ENCODE results near the gene PRELID3B. TPM values are rescaled to one million over a fixed set of nuclear protein-coding genes. Genes with fewer than 3 reads are reported as not detected.
A peak's percentile ranks its signal among the peaks of the same experiment; 100 is the strongest.

Gene PRELID3B
- total RNA-seq, 2 donors from 2014 or later = 24.1 to 34.1 TPM

DNA sequence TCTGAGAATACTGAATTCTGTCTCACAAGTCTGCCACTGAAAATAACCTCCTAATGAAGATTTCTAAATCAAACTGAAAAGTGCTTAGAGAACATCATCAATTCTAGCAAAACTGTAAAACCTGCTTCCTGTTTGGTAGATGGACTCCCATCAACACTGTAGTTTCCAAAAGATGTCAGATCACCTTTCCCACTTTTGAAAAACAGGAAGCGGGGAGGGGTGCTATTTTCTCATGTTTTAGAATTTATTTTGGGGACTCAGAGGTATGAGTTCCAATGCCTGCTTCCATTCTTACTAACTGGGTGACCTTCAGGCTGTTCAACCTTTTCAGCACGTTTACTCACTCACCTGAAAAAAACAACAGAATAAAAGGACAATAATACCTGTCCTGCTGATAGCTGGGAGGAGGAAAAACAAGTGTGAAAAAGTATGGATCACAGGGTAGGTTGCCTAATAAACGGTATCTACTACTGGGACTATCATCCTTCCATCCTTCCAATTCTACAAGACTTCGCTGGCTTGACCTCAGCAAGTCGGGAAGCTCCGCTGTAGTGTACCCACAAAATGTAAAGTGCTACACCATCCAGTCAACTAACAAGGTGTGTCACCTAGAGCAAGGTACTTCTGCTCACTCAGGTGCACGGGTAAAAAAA lies 11.5 kb downstream of the PRELID3B start:
- intact Hi-C loops (cut with DNase I) = no loop called here
- DNase-seq (ENCODE audit: low spot score) = no peak

DNA sequence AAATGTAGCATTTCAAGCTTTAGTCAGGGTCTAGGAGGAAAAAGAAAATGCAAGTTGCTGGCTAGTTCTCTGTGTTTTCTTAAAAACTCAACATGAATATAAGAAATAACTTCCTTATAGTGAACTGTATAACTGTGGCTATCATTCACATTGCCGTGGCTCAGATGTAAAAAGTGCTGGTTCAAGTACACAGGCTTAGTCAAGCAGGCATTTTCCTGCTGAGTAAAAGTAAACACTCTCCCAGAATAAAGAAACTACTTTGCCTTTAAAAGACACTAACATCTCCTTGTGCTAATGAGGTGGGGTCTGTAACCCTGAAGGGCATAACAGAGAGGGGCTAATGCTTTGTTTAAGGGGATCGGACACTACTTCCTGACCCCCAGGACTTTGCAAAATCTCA lies 13.8 kb downstream of the PRELID3B start:
- intact Hi-C loops (cut with DNase I) = no loop called here

DNA sequence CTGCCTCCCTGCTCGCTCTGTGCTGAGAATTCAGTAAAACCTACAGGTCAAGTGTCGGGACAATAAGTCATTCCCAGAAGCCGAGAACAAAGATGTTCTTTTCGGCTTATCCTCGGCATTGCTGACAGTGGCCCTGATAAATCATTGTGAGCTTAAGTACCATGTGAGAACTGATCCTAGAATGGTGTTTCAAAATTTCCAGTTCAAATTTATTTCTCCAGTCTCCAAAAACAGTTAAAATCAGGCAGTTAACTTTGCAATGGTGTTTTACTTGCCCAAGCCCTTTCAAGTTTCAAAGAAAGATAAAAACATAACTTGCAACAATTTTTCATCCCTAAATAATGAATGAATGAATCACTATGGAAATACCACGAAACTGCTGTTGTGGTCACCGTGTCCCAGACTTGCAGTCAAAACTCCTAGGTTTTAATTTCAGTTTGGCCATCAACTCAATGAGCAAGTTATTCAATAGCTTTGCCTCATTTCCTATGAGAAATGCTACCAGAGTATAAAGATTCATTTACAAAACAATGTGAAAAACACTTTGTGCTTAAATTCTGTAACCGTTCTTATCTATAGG lies 14.8 kb downstream of the PRELID3B start:
- intact Hi-C loops (cut with DNase I) = no loop called here
- DNase-seq (ENCODE audit: low spot score) = no peak

More for the DNA sequence above, 13.8 kb downstream of the PRELID3B start:
- no peak for DNase-seq (ENCODE audit: low spot score)

DNA sequence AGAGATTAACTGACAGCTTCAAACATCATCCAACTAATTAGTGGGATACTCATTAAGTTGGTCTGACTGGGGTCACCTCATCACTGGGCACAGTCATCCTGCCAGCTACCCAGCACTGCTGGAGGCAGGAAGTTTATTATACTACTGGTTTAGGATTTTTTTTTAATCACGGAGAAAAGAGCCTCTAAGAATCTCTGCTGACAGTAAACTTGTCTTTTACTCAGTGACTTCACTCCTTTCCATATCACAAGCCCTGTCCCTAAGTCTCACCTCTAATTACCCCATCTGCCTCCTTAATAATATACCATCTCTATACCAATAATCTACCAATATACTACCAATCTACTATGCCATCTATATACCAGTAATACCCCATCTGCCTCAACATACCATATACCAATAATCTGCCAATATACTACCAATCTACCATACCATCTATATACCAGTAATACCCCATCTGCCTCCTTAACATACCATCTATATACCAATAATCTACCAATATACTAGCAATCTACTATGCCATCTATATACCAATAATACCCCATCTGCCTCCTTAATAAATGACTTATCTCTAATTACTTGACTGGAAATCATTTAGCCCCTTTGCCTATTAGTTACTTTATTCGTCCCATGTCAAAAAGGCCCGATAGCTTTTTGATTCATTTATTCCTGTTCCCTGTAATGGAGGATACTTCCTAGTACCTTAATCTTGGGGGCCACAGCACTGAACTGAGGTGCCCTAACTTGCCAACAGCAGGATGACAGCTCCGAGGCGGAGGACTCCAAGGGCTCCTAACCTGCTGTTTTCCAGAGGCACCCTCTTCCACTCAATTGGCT lies 15.5 kb downstream of the PRELID3B start:
- intact Hi-C loops (cut with DNase I) = no loop called here
- no peak for DNase-seq (ENCODE audit: low spot score)

GRCh38 chr20:59025511-59025910 lies 17.1 kb downstream of the PRELID3B start:
- no peak for DNase-seq (ENCODE audit: low spot score)
- intact Hi-C loops (cut with DNase I) = no loop called here

GRCh38 chr20:59025086-59025485 lies 17.5 kb downstream of the PRELID3B start:
- no peak for DNase-seq (ENCODE audit: low spot score)
- intact Hi-C loops (cut with DNase I) = no loop called here

DNA sequence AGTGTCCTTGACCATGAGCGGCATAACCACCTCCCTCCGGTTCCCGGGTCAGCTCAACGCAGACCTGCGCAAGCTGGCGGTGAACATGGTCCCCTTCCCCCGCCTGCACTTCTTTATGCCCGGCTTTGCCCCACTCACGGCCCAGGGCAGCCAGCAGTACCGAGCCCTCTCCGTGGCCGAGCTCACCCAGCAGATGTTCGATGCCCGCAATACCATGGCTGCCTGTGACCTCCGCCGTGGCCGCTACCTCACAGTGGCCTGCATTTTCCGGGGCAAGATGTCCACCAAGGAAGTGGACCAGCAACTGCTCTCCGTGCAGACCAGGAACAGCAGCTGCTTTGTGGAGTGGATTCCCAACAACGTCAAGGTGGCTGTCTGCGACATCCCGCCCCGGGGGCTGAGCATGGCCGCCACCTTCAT lies 18.5 kb downstream of the PRELID3B start:
- intact Hi-C loops (cut with DNase I) = no loop called here
- peak; percentile 73 for DNase-seq (ENCODE audit: low spot score)

GRCh38 chr20:59023616-59024015 lies 19.0 kb downstream of the PRELID3B start:
- intact Hi-C loops (cut with DNase I) = no loop called here
- DNase-seq (ENCODE audit: low spot score) = no peak

DNA sequence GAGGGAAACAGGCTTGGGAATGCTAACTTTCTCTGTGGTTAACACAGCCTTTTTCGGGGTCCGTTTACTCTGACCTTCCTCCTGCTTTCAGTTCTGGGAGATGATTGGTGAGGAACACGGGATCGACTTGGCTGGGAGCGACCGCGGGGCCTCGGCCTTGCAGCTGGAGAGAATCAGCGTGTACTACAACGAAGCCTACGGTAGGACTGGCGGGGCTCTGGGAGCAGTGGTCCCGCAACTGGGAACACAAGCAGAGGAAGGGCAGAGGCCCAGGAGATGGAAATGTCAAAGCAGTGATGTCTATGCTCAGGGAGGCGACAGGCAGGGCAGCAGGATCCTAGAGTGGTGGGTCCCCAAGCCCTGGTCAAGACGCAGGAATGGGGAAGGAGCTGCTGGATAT lies 19.8 kb downstream of the PRELID3B start:
- peak; percentile 54 for DNase-seq (ENCODE audit: low spot score)
- intact Hi-C loops (cut with DNase I) = no loop called here

- DNase-seq (ENCODE audit: low spot score) = no peak
- intact Hi-C loops (cut with DNase I) = no loop called here
These were observed 21.5 kb downstream of the PRELID3B start for GRCh38 chr20:59020938-59021551.

DNA sequence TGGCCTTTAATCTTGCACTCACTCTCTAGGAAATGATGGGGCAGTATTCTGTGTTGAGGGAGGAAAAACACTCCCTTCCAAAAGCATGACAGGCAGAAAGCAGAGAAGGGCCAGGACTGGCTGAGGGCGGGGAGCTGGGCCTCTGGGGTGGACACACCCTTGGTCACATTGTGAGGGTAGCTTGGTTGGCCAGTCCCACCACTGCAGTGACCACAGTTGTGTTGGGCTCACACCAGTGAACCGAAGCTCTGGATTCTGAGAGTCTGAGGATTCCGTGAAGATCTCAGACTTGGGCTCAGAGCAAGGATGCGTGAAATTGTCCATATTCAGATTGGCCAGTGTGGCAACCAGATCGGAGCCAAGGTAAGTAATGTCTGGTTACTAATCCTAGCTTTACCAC lies 23.4 kb downstream of the PRELID3B start, which contains the start of gene TUBB1:
TUBB1 (plus strand) TSS at position 213 of the 400 bp plus-strand sequence; CDS start at position 307, 94 bp downstream.
- no peak for DNase-seq (ENCODE audit: low spot score)
- intact Hi-C loops (cut with DNase I) = no loop called here

GRCh38 chr20:59018817-59019216 lies 23.8 kb downstream of the PRELID3B start:
- DNase-seq (ENCODE audit: low spot score) = peak; percentile 62
- intact Hi-C loops (cut with DNase I) = no loop called here

DNA sequence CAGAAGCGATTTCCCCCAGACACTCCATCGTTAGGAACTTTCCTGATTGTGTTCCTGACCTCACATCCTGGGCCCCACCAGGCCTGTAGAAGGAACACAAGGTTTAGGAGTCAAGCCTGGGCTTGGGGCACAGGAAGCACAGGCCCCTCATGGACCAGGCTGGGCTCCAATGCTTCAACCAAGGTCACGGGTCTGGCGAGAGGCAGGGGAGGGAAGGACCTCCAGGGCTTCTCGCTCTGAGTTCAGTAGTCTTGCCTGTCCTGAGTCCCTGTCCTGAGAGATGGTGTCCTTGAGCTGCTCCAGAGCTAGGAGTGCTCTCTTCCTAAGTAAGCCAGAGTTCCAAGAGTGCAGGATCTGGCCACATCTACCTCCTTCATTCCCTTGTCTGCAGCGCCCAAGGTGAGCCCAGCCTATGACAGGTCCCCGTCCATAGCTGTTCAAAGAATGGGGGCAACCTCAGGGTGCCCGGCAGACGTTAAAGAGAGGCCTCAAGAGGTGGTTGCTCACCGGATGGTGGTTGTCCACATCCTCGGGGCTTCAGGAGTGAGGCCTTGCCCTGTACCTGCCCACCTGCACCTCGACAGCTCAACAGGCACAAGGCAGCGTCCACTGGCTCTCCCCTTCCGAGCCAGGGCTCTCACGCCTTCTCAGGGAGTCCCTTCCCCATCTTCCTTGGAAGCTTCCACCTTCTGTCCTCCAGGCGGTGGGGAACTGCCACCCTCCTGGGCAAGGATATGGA lies 24.9 kb downstream of the PRELID3B start:
- intact Hi-C loops (cut with DNase I) = no loop called here
- DNase-seq (ENCODE audit: low spot score) = peak; percentile 53

GRCh38 chr20:59016795-59017492 lies 25.6 kb downstream of the PRELID3B start:
- intact Hi-C loops (cut with DNase I) = no loop called here
- DNase-seq (ENCODE audit: low spot score) = no peak

DNA sequence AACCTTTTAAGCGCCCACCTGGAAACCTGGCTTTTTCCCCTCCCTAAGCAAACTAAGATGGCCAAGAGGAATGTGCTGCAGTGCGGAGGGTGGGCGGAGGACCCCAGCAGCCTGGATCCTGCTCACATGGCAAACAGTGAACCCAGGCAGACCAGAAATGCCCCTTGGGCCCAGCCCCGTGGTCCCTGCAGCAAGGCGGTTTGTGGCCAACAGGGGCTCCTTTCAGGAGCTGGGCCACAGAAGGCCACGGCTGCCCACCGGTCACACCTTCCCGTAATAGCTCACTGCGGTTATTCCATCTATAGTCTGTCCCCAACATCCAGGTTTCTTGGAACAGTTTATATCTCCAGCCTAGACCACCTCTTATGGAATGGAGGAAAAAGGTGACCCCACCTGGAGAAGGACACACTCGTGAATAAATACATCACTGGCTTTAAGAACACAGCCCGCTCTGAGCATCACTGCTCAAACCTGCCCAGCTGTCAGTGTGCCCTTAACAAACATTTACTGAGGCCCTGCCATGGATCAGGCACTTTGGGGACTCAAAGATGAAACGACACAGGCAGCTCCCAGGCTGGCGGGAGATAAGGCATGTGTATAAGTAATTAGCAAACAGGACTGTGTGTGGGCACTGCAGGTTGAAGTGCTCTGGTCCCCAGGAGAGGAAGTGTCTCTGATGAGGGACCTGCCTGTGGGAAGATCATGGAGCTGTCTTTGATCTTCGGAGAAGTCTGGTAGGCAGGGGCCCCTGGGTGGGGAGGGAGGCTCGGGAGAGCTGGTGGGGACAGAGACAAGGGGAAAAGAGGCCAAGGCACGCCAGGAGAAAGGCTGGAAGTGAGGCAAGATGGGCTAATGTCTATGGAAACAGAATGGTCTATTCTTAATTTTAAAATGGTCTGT lies 26.5 kb downstream of the PRELID3B start:
- intact Hi-C loops (cut with DNase I) = no loop called here

GRCh38 chr20:59015411-59015810 lies 27.2 kb downstream of the PRELID3B start:
- no peak for DNase-seq (ENCODE audit: low spot score)

More for the DNA sequence above, 26.5 kb downstream of the PRELID3B start:
- no peak for DNase-seq (ENCODE audit: low spot score)

DNA sequence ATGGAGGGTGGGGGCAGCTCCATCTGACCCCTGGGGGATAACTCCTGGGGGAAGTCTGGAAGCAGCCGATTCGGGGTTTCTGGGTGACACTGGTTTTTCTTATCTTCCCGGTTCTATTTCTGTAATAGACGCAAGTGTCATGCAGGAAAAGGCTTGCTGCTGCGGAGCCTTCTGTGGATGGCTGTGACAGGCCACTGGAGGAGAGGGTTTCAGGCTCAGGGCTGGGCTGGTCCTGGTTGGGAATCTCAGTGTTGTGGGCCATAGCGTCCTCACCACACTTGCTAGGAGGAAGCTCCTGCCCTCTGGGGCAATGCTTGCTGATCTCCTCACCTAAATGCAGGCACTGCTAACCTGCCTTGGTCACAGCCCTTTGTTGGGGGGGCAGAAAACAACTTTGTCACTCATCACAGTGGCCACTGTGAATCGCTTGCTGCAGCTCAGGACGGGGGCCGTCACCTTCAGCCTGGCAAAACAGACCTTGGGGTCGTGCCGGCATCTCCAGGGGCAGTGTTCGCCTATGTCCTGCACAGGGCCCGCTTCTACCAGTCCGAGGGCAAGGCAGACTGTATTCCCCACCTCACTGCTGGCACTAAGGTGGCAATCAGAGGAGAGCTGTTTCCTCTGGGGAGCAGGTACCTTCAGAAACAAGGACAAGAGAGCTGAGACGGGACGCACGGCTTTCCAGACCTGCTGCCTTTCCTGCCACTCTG lies 27.8 kb downstream of the PRELID3B start:
- intact Hi-C loops (cut with DNase I) = no loop called here
- no peak for DNase-seq (ENCODE audit: low spot score)

More at GRCh38 chr20:59015411-59015810, 27.2 kb downstream of the PRELID3B start:
- intact Hi-C loops (cut with DNase I) = no loop called here
